ENCODE measurements around the gene UTY.

- TF ChIP-seq POLR2AphosphoS5 (IDR thresholded peaks at IDR 0.05), result no peak
- no peak for TF ChIP-seq POLR2A (IDR thresholded peaks at IDR 0.05)
- TF ChIP-seq CTCF (IDR thresholded peaks at IDR 0.05), result no peak
Measured at GRCh38 chrY:13210961-13211646, 268.7 kb downstream of the UTY start.
